ENCODE results near the gene GAGE10.

GAGE10 gene

GRCh38 chrX:49269010-49269766 is 34.3 kb upstream of the GAGE10 start:
- TF ChIP-seq CTCF (IDR thresholded peaks at IDR 0.05; ENCODE audit: low read length, missing control alignments): no peak
- peak overlapping the region; percentile 71 for H3K4me3 ChIP-seq (replicated peaks; ENCODE audit: low read depth, low read length)
- DNase-seq (ENCODE audit: low read depth): peak; percentile 98

- no peak for TF ChIP-seq CTCF (IDR thresholded peaks at IDR 0.05; ENCODE audit: low read length, missing control alignments)
- DNase-seq (ENCODE audit: low read depth): no peak
- peak within 1 kb of the TSS; percentile 71 for H3K4me3 ChIP-seq (replicated peaks; ENCODE audit: low read depth, low read length)
Measured at GRCh38 chrX:49269767-49270248, 33.6 kb upstream of the GAGE10 start, which contains the start of gene PPP1R3F. PPP1R3F (plus strand) TSS chrX:49269793; CDS start chrX:49269870, 77 bp downstream.

GRCh38 chrX:49270249-49270921 is 33.1 kb upstream of the GAGE10 start:
- TF ChIP-seq CTCF (IDR thresholded peaks at IDR 0.05; ENCODE audit: low read length, missing control alignments): no peak
- H3K4me3 ChIP-seq (replicated peaks; ENCODE audit: low read depth, low read length): peak overlapping the region; percentile 59
- DNase-seq (ENCODE audit: low read depth): no peak

- DNase-seq (ENCODE audit: low read depth): no peak
- TF ChIP-seq CTCF (IDR thresholded peaks at IDR 0.05; ENCODE audit: low read length, missing control alignments): no peak
- no peak overlapping the region for H3K4me3 ChIP-seq (replicated peaks; ENCODE audit: low read depth, low read length)
Measured at GRCh38 chrX:49271341-49271740, 32.1 kb upstream of the GAGE10 start.

- H3K4me3 ChIP-seq (replicated peaks; ENCODE audit: low read depth, low read length): no peak overlapping the region
- no peak for DNase-seq (ENCODE audit: low read depth)
- no peak for TF ChIP-seq CTCF (IDR thresholded peaks at IDR 0.05; ENCODE audit: low read length, missing control alignments)
Measured at GRCh38 chrX:49272421-49272820, 31.0 kb upstream of the GAGE10 start.

GRCh38 chrX:49273181-49273727 is 30.2 kb upstream of the GAGE10 start:
- DNase-seq (ENCODE audit: low read depth): no peak
- TF ChIP-seq CTCF (IDR thresholded peaks at IDR 0.05; ENCODE audit: low read length, missing control alignments): no peak
- no peak overlapping the region for H3K4me3 ChIP-seq (replicated peaks; ENCODE audit: low read depth, low read length)

Data from fibroblast of pulmonary artery (primary cell).